ENCODE measurements around the gene SLC38A4.
"Not testable (repeated sequence)": the region's sequence is repeated elsewhere in the genome, so short reads cannot be mapped to it uniquely, and the experiment has no call there.

Gene SLC38A4

DNA sequence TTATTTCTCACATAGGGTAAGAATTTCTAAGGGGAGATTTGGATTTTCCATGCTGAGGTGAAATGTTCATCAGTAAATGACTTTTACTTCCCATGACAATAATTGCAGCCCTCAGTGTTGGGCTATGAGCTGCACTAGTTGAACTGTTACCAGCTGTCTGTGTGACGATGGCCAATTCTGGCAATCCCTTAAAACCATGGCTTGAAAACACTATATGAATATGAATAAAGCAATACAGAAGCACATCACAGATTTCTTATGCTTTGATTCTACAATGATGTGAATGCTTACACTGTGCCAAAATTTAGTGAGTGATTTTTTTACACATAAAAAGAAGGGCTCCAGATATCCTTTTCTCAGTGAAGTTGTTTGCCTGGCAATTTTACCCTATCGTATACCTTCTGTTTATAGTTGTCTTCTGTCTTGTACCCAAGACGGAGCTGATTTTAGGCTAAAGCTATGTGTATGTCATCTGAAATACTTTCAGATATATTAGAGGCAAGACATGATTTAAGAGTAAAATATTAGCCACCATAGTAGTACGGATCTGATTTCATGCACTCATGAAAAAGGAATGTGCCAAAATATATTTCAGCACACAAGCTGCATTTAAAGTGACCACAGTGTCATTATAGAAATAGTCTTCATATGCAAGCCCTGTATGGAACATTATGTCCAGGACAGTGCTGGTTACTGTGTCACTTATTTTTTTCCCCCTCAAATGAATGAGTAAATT is 52.0 kb downstream of the SLC38A4 start:
- DNase-seq = no peak

DNA sequence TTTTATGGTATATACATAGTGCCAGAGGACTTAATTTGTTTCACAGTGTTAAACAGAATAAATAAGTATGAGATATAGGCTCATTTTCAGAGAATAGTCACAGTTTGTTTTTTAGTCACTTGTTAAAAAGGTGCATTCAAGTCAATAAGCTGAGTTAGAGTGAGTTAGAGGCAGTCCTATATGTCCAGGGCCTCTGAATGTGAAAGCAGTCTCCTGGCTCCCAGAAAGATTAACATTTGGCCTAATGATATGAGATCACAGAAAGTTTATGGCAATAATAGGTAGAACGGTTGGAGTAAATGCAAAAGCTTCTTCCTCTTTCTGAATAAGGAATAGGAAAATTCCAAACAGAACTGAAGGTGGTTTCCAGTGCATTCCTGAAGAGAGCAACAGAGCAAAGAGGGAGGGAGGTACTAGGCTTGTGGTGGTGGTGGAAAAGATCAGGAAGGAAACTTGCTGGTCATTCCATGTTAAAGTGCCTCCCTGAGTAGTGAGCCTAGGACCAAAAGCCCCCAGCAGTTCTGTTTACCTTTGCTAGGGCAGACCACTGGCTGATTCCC is 54.4 kb downstream of the SLC38A4 start:
- no peak for DNase-seq

DNA sequence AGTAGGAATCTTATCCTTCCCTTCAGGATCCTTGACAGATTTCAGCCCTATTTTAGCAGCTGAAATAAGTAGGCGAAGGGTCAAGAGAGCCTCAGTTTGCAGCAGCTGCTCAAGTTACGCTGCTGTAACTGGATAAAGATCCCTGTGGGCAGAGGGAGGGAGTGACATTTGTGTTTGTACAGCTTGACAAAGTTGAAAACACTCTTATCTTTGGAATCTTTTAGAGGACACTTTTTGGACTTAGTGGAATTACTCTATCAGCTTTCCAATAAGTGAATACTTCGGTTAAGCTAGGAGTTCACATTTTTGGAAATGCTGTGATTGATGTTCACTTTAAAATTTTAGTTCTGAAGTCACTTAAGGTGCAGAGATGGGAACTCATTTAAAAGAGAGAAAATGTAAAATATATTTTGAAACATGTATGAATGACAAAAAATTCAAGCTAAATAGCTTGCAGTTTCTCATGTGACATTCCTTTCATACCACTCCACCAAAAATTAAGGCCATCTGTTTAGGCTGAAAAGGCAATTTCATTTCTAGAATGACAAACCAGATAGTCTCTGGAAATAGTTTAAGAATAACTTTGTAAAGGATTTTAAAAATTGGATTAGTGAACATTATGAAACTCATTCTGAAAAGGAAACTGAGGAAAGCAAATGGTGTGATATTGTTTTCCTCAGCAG is 55.2 kb downstream of the SLC38A4 start:
- DNase-seq = no peak

DNA sequence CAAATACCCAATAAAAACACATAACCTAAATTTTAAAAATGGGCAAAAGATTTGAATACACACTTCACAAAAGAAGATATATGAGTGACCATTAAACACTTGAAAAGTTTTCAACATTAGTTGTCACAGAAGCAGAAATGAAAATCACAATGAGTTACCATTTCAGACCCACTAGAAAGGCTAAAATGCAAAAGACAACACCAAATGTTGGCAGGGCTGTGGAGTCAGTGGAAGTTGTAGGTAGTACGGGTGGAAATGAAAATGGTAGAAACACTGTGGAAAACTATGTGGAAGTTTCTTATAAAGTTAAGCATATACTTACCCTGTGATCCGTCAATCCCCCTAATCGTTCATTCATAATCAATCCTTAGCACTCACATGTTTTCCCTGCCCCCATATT is 61.8 kb downstream of the SLC38A4 start:
- DNase-seq = no peak

- no peak for DNase-seq
These were observed 62.6 kb downstream of the SLC38A4 start for GRCh38 chr12:46763230-46763629.

DNA sequence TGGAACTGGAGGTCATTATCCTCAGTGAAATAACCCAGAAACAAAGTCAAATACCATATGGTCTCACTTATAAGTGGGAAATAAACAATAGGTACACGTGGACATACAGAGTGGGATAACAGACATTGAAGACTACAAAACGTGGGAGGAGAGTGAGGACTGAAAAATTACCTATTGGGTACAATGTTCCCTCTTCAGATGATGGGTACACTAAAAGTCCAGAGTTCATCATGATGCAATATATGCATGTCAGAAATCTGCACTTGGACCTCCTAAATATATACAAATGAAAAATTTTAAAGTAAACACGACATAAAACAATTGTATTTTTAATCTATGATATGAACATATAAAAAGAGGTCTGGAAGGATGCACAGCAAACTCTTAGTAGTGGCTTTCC is 71.2 kb downstream of the SLC38A4 start:
- no peak for DNase-seq

DNA sequence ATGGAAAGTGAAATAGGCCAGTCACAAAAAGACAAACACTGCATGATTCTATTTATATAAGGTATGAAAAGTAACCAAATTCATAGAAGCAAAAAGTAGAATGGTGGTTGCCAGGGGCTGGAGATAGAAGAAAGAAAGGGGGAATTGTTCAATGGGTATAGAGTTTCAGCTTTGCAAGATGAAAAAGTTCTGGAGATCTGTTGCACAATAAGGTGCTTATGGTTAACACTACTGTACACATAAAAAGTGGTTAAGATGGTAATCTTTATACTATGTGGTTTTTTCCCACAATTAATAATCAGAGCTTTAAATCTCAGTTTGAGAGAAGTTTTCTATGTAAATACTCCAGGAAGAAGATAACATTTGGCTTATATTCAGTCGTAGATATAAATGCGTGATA is 73.4 kb downstream of the SLC38A4 start:
- DNase-seq = no peak

GRCh38 chr12:46751173-46751572 is 74.6 kb downstream of the SLC38A4 start:
- DNase-seq = no peak

GRCh38 chr12:46749322-46749721 is 76.5 kb downstream of the SLC38A4 start:
- no peak for DNase-seq

DNA sequence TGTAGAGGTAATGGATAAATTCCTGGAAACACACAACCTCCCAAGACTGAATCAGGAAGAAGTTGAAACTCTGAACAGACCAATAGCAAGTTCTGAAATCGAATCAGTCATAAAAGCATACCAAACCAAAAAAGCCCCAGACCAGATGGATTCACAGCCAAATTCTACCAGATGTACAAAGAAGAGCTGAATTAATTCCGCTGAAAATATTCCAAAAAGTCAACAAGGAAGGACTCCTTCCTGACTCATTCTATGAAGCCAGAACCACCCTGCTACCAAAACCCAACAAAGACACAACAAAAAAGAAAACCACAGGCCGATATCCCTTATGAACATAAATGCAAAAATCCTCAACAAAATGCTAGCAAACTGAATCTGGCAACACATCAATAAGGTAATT is 81.5 kb downstream of the SLC38A4 start:
- no peak for DNase-seq

GRCh38 chr12:46743456-46743855 is 82.3 kb downstream of the SLC38A4 start:
- DNase-seq = no peak

DNA sequence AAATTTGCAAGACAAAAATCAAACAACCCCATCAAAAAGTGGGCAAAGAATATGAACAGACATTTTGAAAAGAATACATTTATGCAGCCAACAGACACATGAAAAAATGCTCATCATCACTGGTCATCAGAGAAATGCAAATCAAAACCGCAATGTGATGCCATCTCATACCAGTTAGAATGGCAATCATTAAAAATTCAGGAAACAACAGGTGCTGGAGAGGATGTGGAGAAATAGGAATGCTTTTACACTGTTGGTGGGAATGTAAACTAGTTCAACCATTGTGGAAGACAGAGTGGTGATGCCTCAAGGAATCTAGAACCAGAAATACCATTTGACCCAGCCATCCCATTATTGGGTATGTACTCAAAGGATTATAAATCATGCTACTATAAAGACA is 83.5 kb downstream of the SLC38A4 start:
- DNase-seq = not testable (repeated sequence)

GRCh38 chr12:46725332-46725731 is 100.5 kb downstream of the SLC38A4 start:
- no peak for DNase-seq

DNA sequence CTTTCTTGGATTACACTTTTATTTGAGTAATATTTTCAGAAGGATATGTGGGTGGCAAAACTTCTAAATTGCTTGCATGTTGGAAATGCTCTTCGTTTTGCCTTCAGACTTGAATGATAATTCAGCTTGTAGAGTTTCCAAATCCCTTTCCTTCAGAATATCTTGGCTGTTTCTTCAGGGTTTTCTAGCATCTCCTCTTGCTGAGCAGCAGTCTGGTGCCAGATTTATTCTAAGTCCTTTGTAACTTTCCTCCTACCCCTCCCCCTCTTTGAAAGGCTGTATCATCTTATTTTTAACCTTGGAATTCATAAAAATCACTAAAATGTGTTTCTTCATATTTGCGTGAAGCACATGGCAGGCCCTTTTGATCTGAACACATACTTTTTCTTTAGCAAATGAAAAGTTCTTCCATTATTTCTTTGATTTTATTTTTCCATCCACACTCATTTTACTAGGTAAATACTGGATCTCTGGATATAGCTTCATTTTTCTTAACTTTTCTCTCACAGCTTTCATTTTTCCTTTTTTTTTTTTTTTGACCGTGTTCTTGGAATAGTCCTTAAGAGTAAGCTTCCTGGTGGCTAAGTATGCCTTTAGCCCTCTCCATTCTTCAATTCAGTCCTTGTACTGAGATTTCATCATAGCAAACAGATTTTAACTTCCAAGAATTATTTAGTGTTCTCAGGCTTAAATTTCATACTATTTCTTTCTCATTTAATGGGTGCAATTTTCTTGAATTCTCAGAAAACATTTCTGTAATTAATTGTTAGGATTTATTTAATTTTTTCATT is 102.0 kb downstream of the SLC38A4 start:
- no peak for DNase-seq

GRCh38 chr12:46722394-46723185 is 103.2 kb downstream of the SLC38A4 start:
- DNase-seq = peak; percentile 42

GRCh38 chr12:46718495-46718894 is 107.3 kb downstream of the SLC38A4 start:
- DNase-seq = no peak

- DNase-seq = no peak
These were observed 107.9 kb downstream of the SLC38A4 start for GRCh38 chr12:46717868-46718267.

DNA sequence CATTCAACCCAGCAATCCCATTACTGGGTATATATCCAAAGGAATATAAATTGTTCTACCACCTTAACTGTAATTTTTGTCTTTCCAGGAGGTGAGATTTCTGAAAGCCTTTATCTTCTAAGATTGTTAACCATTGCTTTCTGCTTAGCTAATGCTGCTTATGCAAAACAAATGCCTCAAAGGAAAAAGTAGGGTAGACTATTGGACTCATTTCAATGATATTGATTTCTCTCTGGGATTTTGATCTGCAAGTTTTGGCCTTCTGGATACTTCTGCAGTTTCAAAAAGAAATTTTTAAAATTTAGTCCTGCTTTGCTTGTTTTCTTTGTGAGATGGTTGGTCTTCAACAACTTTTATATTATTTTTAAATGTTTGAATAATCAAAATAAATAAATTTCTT is 108.6 kb downstream of the SLC38A4 start:
- DNase-seq = no peak
